GM12891 (cell line): Measurements from ENCODE around the gene MAP7D1.

Experiments
- PAX5 ChIP-seq: IDR thresholded peaks from 2 replicates; pipeline ENCODE4 v1.6.1; 2011; ENCODE audit warnings: low read length, moderate library complexity, mild to moderate bottlenecking; ENCODE audit not compliant: insufficient read depth, severe bottlenecking
- POLR2A ChIP-seq: IDR thresholded peaks from 2 replicates; pipeline ENCODE4 v1.6.1; 2011; ENCODE audit warnings: low read depth, low read length, control low read depth
- POLR2AphosphoS5 ChIP-seq: IDR thresholded peaks from 2 replicates; pipeline ENCODE4 v1.6.1; 2011; ENCODE audit warnings: low read depth, low read length, control low read depth
- POU2F2 ChIP-seq: IDR thresholded peaks from 2 replicates; pipeline ENCODE4 v1.6.1; 2011; ENCODE audit warnings: low read depth, mild to moderate bottlenecking, control low read depth, low read length, moderate library complexity
- SPI1 ChIP-seq: IDR thresholded peaks from 2 replicates; pipeline ENCODE4 v1.6.1; 2011; ENCODE audit warnings: low read depth, low read length, control low read depth
- TAF1 ChIP-seq: IDR thresholded peaks from 2 replicates; pipeline ENCODE4 v1.6.1; 2011; ENCODE audit warnings: low read depth, low read length, control low read depth

DNA sequence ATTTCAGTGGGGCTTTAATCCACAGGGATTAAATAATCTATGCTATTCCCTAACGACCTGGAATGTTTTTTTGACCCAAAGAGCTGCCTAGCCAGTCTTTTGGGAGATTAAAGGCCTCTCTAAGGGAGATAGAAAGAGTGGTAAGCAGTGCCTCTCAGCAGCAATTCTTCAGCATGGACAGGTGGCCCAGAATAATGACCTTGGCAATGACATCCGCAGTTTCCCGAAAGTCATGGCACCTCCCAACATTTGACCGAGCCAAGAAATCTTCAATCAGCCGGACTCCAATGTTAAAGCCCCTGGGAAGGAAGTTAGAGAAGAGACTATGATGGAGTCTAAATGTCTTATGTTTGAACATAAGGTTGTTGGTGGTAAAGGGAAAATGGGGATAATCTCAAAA, 16.4 kb upstream of the MAP7D1 start:
- no peak for TF ChIP-seq POLR2A
- TF ChIP-seq POU2F2, result no peak
- TF ChIP-seq POLR2AphosphoS5, result no peak
- no peak for TF ChIP-seq SPI1
- TF ChIP-seq TAF1, result no peak
- TF ChIP-seq PAX5, result no peak
